ENCODE results near the gene ADAMTS20. TPM values are rescaled to one million over a fixed set of nuclear protein-coding genes. Genes with fewer than 3 reads are reported as not detected.
"Not testable (repeated sequence)": the region's sequence is repeated elsewhere in the genome, so short reads cannot be mapped to it uniquely, and the experiment has no call there.

Gene ADAMTS20
- total RNA-seq, 1 donor from 2014 or later, result not detected

DNA sequence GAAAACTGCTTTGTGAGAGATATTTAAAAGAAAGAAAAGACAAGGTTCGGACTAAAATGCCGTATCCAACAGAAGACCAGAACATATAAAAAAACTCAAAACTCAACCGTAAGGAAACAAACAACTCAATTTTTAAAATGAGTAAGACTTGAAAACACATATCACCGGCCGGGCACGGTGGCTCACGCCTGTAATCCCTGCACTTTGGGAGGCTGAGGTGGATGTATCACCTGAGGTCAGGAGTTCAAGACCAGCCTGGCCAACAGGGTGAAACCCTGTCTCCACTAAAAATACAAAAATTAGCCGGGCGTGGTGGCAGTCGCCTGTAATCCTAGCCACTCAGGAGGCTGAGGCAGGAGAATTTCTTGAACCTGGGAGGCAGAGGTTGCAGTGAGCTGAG is 192.0 kb downstream of the ADAMTS20 start:
- DNase-seq (ENCODE audit: low read depth in 2 of 2), result not testable (repeated sequence)

DNA sequence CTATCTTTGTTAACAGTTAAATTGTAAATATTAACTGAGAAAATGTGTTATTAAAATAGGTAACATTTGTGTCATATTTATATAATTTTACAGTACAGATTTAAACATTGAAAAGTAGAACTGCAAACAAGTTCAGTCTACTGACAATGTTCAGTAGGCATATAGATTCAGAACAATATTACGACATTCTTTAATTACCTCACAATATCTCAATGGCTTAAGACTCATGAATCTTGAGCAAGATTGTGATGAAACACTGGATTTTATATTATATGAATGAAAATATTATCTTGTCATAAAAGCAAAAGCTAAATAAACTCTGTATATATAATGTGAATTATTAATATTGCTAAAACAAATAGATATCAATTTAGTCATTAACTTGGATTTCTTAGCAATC is 194.9 kb downstream of the ADAMTS20 start:
- DNase-seq (ENCODE audit: low read depth in 2 of 2), result no peak

DNA sequence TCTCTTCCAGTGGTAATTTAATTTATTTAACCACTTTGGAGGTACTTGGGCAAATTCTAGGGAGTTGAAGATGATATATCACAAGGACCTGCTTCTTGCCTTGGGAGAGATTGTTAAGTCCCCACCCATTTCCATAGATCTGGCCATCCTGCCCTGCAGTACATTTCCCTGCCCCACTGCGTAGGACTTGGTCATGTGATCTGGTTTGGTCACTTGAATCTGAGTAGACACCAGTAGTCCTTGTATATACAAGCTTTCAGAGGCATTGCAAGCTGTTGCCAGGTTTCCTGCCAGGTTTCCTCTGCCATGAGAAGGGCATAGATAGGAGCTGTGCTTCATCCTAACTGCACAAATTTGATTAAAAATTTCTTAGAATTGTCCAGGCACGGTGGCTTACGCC is 200.0 kb downstream of the ADAMTS20 start:
- DNase-seq (ENCODE audit: low read depth in 2 of 2), result no peak

DNA sequence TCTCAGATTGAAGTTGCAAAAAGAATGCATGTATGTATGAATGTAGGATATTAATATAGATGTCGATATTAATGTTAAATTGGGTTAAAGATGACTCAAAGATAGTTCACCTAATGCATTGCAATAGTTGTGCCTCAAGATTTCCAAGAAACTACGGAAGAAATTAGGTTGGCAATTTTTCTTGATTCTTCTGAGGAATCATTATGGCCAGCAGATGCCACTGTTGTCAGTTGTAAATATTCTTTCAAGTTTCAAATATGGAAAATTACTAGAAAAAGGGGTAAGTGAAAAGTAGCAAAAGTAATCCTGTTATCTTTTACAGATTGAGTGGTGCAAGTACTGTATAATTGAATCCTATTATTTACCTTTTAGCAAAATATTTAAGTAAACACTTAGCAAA is 202.1 kb downstream of the ADAMTS20 start:
- peak; percentile 10 to 12 for DNase-seq (ENCODE audit: low read depth in 2 of 2)

DNA sequence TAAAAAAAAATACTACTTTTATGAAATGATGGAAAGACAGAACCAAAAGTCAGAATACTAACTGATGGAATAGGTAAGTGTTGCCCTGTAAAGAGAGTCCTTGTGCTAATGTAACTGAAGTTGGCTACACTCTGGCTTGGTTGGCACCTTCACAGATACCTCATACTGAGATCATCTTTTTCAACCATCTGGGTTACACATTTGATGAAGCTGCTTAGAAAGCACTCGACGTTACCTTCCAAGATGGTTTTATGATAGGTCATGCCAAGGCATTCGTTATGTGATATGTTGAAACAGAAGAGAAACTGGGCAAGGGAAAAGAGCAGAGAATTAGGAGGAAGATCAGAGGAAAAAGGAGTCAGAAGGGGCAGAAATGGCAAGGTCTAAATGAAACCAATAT is 203.8 kb downstream of the ADAMTS20 start:
- DNase-seq (ENCODE audit: low read depth in 2 of 2), result no peak

DNA sequence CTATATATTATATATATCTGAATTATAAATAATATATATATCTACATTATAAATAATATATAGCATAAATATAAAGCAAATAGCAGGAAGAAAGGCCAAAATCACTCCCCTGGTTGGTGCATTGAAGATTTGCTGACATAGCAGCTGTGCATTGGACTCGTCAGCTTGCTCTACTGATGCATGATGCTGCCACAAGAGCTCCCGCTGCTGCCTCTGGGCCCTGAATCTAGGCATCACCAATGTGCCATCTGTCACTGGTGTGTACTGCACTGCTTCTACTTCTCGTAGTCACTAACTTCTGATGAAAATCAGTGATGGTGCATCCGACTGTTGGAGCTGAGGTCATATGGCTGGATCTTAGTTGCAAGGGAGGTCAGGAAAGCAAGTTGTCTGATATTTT is 205.0 kb downstream of the ADAMTS20 start:
- no peak for DNase-seq (ENCODE audit: low read depth in 2 of 2)

DNA sequence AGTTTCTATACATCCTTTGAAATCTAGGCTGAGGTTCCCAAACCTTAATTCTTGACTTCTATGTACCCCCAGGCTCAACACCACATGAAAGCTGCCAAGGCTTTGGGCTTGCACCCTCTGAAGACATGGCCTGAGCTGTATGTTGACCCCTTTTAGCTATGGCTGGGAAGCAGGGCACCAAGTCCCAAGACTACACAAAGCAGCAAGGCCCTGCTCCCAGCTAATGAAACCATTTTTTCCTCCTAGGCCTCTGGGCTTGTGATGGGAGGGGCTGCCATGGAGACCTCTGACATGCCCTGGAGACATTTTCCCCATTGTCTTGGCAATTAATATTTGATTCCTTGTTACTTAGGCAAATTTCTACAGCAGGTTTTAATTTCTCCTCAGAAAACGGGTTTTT is 207.0 kb downstream of the ADAMTS20 start:
- DNase-seq (ENCODE audit: low read depth in 2 of 2), result no peak

DNA sequence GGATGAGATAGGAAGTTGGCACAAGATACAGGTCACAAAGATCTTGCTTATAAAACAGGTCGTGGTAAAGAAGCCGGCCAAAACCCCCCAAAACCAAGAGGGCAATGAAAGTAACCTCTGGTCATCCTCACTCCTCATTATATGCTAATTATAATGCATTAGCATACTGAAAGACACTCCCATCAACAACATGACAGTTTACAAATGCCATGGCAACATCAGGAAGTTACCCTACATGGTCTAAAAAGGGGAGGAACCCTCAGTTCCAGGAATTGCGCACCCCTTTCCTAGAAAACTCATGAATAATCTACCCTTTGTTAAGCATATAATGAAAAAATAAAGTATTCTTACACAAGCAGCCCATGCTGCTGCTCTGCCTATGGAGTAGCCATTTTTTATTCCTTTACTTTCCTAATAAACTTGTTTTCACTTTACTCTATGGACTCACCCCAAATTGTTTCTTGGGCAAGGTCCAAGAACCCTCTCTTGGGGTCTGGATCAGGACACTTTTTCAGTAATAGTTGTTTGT is 210.2 kb downstream of the ADAMTS20 start:
- DNase-seq (ENCODE audit: low read depth in 2 of 2), result not testable (repeated sequence)

DNA sequence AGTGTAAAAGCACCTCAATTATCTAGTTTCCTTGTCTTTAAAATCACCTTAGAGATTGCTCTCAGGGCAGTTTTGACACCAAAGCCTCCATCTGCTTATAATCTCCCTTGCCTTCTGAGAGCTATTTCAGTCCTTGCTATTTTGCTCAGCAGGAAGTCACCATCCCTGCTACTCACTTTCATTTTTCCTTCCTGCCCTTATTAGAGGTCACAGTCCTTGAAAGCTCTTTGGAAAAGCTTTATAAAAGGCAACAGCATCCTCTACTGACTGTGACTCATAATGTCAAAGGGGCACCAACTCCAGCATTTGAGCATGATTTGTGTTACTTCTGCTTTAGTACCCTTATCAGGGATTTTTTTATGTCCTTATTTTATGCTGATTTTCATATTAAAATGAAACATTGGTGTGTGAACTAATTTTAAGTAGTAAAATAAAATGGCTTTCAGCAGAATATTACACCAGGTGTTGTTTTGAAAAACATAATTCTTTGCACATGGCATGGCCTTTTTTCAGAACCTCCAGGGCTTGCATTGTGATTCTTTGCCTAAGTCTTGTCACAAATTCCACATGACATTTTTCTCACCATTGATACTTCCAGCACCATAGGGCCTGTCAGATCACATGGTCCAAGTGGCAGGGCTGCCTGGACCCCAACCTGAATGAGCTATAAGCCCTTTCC is 213.0 kb downstream of the ADAMTS20 start:
- DNase-seq (ENCODE audit: low read depth in 2 of 2), result peak; percentile 57 to 69

DNA sequence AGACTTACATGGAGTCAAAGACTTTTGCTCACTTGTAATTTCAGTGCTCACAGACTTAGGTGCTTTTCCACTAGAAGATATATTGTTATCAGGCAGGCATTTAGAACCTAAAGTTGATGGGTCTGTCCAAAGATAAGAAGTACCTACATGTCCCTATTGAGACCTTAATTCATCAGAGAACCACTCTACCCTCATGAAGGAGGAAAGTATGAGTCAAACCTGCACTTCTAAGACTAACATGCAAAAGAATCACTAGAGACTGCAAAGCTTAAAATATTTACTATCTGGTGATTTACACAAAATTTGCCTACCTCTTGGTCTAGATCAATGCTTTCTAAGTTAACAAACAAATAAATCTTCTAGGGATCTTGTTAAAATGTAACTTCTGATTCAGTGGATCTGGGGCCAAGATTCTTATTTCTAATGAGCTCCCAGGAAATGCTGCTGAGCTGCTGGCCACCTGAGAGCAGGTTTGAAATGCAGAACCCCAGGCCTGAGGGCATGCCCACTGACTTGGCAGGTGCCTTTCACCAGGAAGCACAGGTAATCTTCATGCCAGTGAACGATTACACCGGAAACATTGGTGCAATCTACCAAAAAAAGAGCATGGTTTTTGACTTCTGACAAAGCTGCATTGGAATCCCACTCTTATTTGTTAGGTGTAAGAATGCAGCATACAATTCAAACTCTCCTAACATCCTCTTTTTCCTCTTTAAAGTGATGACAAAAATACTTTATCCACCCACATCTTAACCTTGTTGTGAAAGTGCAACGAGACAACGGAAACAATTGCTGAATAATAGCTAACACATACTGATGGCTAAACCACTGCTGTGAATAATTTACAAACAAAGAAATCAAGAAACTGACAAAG is 214.2 kb downstream of the ADAMTS20 start:
- no peak for DNase-seq (ENCODE audit: low read depth in 2 of 2)

DNA sequence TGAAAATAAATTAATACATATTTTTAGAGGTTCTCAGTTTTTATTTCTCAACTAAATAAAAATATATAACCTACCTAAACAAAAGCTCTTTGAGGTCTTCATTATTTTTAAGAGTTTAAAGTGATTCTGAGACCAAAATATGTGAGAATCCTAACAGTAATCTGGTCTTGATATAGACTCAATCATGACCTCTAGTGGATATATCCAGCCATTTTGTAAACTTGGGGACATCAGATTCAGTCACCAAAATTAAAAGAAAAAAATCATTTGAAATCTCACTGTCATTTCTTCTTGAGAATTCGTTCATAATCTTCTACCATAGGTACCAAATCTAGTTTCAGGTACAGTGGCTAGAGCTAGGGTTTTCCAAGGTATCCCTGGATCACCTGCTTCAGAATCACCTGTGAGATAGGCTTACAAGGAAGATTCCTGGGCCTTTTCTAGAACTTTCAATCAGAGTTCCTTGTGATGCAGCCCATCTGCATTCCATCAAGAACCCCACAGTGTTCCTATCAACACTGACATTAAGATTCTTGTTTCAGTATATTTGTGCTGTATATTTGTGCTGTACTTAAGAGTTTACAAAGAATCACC is 214.9 kb downstream of the ADAMTS20 start:
- DNase-seq (ENCODE audit: low read depth in 2 of 2), result peak; percentile 49 to 51

DNA sequence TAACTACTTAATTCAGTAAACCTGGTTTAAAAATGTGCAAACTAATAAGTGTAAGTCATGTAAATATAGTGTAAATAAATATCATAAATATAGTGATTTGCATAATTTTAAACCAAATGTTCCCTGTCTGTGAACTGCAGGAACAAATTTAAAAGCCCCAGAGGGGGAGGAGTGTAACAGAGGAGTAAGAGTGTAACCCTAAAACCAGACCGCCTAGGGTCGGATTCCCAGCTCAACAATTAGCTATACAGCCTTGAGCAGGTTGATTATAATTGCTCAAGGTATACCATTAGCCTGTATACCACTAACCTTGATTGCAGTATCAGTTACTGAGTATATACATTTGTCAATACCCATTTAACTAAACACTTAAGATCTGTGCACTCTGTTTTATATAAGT is 218.4 kb downstream of the ADAMTS20 start:
- no peak for DNase-seq (ENCODE audit: low read depth in 2 of 2)

DNA sequence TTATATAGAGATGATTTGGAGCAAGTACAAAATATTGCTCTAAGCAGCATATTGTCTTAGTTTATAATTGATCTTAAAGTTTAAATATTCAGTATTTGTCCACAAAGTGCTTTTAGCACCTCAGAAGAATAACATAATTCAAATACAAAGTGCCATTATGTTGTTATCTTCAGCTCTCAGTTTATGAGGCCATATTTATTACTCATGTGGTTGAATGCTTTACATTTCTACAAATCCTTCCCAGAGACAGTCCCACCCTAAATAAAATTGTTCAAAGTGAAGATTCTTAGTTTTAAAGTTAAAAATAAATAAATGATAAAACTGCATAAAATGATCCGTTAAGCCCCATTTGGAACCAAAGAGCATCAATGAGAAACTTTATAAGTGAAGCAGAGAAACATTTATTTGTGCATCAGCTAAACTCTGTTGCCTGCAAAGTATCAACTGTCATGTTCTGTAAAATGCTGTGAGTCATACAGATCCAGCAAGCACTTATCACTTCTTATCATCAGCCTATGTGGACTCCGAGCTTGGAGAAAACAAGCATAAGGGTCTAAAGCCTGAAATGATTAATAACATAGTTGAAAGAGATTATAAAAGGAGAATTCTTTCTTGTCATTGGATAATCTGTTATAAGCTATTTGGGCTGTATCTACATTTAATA is 218.9 kb downstream of the ADAMTS20 start:
- DNase-seq (ENCODE audit: low read depth in 2 of 2), result peak in 1 of 2 donors; percentile 22

DNA sequence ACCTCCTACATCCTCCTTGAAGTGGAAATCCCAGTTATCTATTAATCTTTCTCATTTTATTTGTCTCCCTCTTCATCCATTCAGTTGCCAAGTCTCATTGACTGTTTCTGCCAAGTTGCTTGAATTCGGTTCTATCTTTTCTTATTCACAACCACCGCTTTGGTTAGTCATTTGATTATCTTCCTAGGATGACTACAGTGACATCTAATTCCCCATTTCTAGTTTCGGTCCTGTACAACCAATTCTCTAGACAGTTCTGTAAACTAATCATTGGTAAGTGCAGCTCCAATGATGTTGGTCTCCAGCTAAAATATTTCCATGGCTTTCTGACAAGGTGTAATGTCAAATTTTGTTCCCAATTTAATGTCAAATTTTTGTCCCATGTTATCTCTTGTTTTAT is 220.1 kb downstream of the ADAMTS20 start:
- no peak for DNase-seq (ENCODE audit: low read depth in 2 of 2)

DNA sequence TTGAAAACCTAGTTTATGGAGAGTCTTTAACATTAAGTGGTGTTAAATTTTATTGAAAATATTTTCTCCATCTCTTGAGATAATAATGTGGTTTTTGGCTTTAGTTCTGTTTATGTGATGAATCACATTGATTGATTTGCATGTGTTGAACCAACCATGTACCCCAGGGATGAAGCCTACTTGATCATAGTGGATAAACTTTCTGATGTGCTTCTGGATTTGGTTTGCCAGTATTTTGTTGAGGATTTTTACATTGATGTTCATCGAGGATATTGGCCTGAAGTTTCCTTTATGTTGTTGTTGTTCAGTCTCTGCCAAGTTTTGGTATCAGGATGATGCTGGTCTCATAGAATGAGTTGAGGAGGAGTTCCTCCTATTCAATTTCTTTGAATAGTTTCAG is 222.6 kb downstream of the ADAMTS20 start:
- DNase-seq (ENCODE audit: low read depth in 2 of 2), result no peak

DNA sequence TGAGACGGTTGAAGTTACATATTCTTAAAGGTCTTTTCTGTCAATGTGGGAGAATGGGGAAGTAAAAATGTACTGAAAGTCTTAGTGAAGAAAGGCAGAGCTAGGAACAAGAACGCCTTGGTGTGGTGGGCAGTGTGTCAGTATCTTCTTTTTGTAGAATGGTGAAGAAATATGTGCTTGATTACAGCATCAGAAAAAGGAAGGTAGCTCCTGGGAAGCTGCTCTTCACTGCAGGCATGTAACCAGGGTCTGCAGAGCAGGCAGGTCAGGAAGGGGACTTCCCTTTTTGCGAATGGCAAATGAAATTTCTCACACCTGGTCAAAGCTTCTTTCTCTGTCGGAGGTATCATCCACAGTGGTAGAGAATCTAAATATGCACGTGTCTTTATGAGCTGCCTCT is 226.2 kb downstream of the ADAMTS20 start:
- DNase-seq (ENCODE audit: low read depth in 2 of 2), result no peak

DNA sequence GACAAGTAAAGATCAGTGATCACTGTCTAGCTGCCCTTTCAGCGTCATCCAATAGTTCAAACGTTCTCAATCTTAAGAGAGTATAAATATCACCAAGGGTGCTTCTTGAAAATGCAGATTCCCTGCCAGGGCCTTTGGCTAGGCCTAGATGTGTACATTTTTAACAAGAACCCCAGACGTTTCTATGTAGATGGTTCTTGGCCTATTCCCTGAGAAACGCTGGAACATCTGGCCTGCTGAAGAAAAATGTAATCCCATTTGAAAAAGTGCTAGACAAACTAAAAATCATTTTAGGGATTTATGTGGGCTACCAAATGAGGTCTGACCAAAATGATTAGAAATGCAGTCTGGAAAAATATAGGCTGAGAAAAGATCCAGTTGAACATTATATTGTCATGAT is 231.7 kb downstream of the ADAMTS20 start:
- no peak for DNase-seq (ENCODE audit: low read depth in 2 of 2)

DNA sequence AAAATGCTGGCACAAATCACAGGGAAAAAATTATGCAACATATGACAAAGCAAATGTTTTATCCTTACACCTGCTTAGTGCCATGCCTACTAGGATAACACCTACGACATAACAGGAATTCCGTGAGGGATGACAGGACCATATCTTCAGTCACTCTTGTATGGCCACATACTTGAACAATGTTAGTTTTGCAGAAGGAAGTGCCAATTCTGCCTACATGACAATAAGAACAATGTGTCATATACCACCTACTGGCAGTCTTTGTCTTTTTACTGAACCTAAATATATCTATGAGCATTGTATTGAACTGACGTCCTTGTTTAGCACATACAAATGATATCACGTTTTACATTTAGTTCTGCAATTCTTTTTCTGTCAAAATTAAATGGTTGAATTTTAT is 234.0 kb downstream of the ADAMTS20 start:
- no peak for DNase-seq (ENCODE audit: low read depth in 2 of 2)

DNA sequence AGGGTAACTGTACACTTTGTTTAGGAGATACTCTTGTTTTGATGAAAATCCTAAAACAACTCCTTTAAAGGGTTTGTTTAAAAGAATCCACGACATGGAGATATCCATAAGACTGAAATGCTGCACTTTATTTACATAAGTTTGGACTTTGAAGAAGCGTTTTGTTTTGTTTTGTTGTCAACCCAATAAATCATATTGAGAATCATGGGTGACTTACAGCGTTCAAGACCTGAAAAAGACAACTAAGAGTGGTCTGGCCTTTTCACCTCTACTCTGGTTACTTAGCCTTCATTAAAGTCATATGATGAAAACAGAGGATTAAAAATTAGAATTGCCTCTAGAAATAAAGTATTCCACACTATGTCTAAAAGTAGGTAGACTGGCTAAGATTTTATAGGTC is 234.8 kb downstream of the ADAMTS20 start:
- DNase-seq (ENCODE audit: low read depth in 2 of 2), result no peak

DNA sequence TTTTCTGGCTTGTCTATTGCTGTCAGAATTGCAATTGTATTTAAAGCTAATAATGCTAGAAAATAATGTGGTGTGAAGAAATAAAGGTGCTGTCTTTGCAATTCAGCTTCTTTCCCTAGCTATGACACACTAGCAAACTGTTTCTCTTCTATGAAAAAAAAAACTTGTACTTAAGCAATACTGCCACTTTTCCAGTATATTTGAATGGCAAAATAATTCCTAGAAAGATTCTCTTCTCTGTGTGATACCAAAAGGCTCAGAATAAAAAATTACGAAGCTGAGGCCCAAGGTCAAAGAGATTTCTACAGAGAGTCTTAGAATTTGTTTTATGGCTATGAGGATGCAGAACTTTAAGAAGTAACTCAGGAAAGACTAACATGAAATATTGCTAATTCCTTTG is 235.5 kb downstream of the ADAMTS20 start:
- DNase-seq (ENCODE audit: low read depth in 2 of 2), result no peak

DNA sequence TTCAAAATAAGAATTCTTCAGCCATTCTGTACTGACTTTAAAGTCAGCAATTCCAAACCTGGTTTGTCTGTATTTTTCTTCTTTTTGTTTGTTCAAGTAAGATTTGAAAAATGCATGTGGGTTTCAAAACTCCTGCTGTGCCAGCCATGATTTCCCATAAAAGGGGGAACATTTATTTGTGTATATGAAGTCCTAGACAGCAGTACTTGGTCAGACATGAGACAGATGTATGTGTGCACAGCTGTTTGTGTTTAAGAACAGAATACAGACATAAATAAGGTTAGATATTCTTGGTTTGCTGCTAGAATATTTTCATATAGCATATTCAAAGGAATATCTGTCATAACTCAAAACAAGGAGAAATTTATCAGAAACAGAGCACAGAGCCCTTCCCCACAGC is 236.0 kb downstream of the ADAMTS20 start:
- no peak for DNase-seq (ENCODE audit: low read depth in 2 of 2)

DNA sequence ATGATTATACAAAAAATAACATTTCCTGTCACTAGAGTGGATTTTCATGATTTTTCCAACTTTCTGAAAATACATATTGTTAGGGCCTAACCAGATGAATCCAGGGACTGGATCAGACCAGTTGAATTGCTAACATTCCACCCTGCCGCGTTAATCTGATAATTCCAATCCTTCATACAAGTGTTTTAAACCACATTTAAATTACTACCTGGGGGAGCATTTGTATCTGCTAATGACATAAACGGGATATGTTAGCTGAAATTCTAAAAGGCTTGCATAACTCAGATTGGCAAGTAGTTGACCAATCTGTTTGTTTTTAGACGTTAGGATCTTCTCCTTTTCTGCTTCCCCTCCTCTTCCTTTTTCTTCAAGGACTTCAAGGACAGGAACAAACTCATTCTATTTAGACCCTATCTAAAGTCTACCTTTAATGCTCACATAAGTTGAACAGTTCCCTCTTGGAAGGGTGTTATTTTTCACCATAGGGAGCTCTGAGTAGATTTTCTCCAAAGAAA is 239.0 kb downstream of the ADAMTS20 start:
- no peak for DNase-seq (ENCODE audit: low read depth in 2 of 2)

Measured in lung microvascular endothelial cell (primary cell).